SK-N-SH (cell line): ENCODE results near the gene ZFP69.
A peak's percentile ranks its signal among the peaks of the same experiment; 100 is the strongest.

ENCODE experiments used
- EZH2phosphoT487 ChIP-seq: fragments of 200-600 bp; sonication (generic); IDR thresholded peaks from 2 replicates; pipeline ENCODE4 v1.6.1; 2017; ENCODE audit warnings: low read depth, mixed run types, mild to moderate bottlenecking, antibody characterized with exemption, moderate library complexity, borderline replicate concordance
- GABPA ChIP-seq: IDR thresholded peaks from 2 replicates; pipeline ENCODE4 v1.4.0; 2012; ENCODE audit warnings: low read depth, mild to moderate bottlenecking
- GATA2 ChIP-seq: sonication (generic); formaldehyde crosslinking; IDR thresholded peaks from 2 replicates; pipeline ENCODE4 v1.5.0; 2020; ENCODE audit warnings: mild to moderate bottlenecking, missing genetic modification reagents
- MAX ChIP-seq: IDR thresholded peaks from 2 replicates; pipeline ENCODE4 v1.4.0; 2012; ENCODE audit warnings: low read depth
- NRF1 ChIP-seq: IDR thresholded peaks from 2 replicates; pipeline ENCODE4 v1.6.1; 2012; ENCODE audit warnings: low read depth, mild to moderate bottlenecking, low read length
- POLR2AphosphoS5 ChIP-seq: IDR thresholded peaks from 2 replicates; pipeline ENCODE4 v1.6.1; 2012; ENCODE audit warnings: low read depth, low read length
- RAD21 ChIP-seq: IDR thresholded peaks from 2 replicates; pipeline ENCODE4 v1.6.1; 2012; ENCODE audit warnings: mild to moderate bottlenecking, low read length
- SMC3 ChIP-seq: IDR thresholded peaks from 2 replicates; pipeline ENCODE4 v1.6.1; 2012; ENCODE audit warnings: low read depth, low read length, improper control_type of control experiment
- TEAD4 ChIP-seq: IDR thresholded peaks from 2 replicates; pipeline ENCODE4 v1.4.0; 2012; ENCODE audit warnings: mild to moderate bottlenecking, borderline replicate concordance; ENCODE audit not compliant: insufficient read depth
- YY1 ChIP-seq: IDR thresholded peaks from 2 replicates; pipeline ENCODE4 v1.4.0; 2012; ENCODE audit warnings: low read depth, mild to moderate bottlenecking
- TF ChIP-seq, protein P1 (sequence below): fragments of 200-600 bp; sonication (generic); IDR thresholded peaks from 2 replicates; pipeline ENCODE4 v1.6.1; 2017; ENCODE audit warnings: antibody characterized with exemption, mild to moderate bottlenecking, moderate library complexity
- TF ChIP-seq, protein P2 (sequence below): fragments of 150-350 bp; IDR thresholded peaks from 2 replicates; pipeline ENCODE4 v1.6.1; 2017; ENCODE audit warnings: antibody characterized with exemption, low read length, low read depth, borderline replicate concordance

DNA sequence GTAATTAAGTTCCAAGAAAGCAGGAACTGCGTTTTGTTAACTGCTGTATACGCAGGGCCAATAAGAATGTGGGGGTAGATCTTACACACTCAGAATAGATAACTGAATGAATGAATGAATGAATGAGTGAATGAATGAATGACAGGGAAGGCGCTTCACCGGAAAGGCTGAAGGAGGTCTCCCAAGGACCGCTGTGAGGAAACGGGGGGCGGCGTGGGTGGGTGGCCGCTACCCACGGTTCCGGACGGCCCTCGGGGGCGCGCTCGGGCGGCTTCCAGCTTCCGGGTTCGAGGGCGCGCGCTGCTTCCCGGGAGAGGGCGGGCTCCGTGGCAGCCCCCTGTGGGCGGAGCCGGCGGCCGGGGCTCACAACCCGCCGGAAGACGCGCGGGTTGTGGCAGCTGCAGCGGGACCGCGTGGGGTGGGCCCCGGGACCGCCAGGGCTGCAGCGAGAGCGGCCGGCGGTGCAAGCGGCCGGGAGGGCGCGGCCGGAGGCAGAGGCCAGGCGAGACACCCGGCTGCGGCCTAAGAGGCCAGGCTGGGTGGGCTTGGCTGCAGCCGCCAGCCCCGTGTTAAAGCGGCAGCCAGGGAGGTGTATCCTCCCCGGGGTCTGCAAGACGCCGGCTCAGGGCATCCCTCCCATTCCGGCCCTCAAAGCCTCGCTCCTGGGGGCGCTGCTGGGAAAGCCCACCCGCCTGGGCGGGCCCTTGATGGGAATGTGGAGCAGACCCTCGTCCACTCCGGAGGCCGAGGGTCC, at the start of gene ZFP69:
- TF ChIP-seq YY1 (no peak), GATA2 (CRISPR knock-in tag) (no peak), GABPA (no peak; the same call in 1 of the 2 replicates), POLR2AphosphoS5 (peak; percentile 30), MAX (peak; percentile 64; the same call in 1 of the 2 replicates), NRF1 (no peak), EZH2phosphoT487 (no peak), RAD21 (no peak), TEAD4 (no peak), SMC3 (no peak)
- TF ChIP-seq, protein P1, sequence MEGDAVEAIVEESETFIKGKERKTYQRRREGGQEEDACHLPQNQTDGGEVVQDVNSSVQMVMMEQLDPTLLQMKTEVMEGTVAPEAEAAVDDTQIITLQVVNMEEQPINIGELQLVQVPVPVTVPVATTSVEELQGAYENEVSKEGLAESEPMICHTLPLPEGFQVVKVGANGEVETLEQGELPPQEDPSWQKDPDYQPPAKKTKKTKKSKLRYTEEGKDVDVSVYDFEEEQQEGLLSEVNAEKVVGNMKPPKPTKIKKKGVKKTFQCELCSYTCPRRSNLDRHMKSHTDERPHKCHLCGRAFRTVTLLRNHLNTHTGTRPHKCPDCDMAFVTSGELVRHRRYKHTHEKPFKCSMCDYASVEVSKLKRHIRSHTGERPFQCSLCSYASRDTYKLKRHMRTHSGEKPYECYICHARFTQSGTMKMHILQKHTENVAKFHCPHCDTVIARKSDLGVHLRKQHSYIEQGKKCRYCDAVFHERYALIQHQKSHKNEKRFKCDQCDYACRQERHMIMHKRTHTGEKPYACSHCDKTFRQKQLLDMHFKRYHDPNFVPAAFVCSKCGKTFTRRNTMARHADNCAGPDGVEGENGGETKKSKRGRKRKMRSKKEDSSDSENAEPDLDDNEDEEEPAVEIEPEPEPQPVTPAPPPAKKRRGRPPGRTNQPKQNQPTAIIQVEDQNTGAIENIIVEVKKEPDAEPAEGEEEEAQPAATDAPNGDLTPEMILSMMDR, result no peak
- TF ChIP-seq, protein P2, sequence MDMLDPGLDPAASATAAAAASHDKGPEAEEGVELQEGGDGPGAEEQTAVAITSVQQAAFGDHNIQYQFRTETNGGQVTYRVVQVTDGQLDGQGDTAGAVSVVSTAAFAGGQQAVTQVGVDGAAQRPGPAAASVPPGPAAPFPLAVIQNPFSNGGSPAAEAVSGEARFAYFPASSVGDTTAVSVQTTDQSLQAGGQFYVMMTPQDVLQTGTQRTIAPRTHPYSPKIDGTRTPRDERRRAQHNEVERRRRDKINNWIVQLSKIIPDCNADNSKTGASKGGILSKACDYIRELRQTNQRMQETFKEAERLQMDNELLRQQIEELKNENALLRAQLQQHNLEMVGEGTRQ, result no peak
